Lung microvascular endothelial cell (primary cell): ENCODE results near the gene A3GALT2. TPM values are rescaled to one million over a fixed set of nuclear protein-coding genes. Genes with fewer than 3 reads are reported as not detected.

ENCODE experiments used
- DNase-seq, 2 donors: peaks; one replicate each; pipeline versions ENCODE4 v3.0.0 to v3.0.0-alpha.2; 2010; ENCODE audit warnings: low read depth in 2 of 2
- total RNA-seq: library from RNA; depleted of rRNA; stranded (reverse); fragments of >200 nt; gene quantifications from 2 replicates; pipeline ENCODE4 v1.2.1, GENCODE V29; 2014

Gene A3GALT2
- total RNA-seq, 1 donor from 2014 or later = not detected

DNA sequence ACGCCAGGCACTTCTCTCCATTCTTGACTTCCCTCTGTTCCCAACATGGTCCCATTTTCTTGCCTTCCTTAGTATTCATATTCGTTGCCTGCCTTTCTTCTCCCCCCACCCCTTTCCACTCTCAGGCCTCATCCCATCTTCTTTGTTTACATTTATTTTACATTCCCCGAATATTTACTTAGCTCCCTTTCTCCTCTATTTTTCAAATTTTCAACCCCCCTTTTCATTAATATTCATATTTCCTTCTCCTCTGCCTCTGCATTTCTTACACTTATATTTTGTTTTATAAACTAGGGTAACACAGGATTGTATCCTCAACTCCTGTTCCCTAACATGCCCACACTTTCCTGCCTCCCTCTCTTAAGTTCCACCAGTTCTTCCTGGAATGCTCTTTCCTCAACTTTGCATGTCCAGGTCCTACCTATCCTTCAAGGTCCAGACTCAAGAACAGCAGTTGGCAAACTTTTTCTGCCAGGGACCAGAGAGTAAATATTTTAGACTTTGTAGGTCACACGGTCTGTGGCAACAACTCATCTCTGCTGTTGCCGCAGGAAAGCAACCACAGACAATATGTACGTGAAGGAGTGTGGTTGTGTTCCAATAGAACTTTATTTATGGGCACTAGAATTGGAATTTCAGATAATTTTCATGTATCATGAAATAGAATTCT, 29.8 kb upstream of the A3GALT2 start:
- DNase-seq = no peak

- peak; percentile 83 to 85 for DNase-seq
Measured at GRCh38 chr1:33349778-33350610, 29.1 kb upstream of the A3GALT2 start.

DNA sequence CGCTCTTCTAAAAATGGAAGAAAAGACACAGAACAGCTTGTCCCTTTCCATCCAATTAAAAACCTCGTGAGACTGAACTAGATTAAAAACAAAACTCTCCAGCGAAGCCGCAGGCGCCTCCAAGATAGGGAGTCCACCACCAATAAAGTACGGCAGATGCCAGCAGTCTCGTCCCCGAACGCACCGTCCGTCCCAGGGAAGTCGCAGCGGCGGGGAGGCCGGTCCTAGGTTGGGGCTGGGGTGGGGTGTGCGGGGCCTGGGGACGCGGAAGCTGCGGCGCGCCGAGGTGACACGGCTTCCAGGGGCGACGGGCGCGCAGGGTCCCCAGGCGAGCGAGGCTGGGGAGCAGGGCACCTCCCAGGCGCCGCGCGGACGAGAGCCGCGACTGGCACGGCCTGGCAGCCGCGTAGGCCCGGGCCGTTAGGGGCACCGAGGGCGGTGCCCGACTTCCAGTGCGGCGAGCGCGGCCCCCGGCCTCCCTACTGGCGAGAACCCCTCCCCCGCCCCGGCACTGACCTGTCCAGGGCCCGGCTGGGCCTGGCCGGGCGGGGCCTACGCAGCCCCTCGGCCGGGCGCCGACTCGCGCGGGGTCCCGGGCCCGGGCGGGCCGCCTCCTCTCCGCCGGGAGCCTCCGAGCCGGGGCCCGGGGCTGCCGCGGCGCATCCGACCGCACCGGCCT, 28.3 kb upstream of the A3GALT2 start:
- peak; percentile 49 to 63 for DNase-seq

DNA sequence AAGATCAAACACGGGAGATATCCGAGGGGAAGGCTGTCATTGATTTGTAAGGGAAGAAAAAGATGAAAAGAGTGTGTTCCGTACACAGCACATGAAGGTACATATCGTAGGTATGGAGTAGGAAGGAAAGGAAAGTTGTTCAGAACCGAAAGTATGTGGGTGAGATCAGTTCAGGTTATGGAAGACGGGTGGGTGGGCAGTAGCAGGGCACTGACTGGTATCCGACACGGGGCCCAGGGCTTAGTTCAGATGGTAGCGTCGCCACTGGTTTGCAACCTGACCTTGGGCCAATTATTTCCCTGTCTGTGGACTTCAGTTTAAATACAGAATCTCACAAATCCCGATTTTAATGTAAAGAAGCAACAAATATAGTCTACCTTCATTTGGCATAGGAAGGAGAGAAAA, 27.8 kb upstream of the A3GALT2 start:
- peak; percentile 48 for DNase-seq

- DNase-seq = peak in 1 of 2 donors; percentile 29
Measured at GRCh38 chr1:33348194-33348593, 27.3 kb upstream of the A3GALT2 start.

GRCh38 chr1:33347650-33347992, 26.7 kb upstream of the A3GALT2 start:
- DNase-seq = peak in 1 of 2 donors; percentile 44

GRCh38 chr1:33346927-33347649, 26.2 kb upstream of the A3GALT2 start:
- peak; percentile 75 to 95 for DNase-seq

- DNase-seq = no peak
Measured at GRCh38 chr1:33346533-33346926, 25.6 kb upstream of the A3GALT2 start.

- DNase-seq = no peak
Measured at GRCh38 chr1:33344896-33345560, 24.1 kb upstream of the A3GALT2 start.

- DNase-seq = no peak
Measured at GRCh38 chr1:33343539-33343938, 22.6 kb upstream of the A3GALT2 start.

DNA sequence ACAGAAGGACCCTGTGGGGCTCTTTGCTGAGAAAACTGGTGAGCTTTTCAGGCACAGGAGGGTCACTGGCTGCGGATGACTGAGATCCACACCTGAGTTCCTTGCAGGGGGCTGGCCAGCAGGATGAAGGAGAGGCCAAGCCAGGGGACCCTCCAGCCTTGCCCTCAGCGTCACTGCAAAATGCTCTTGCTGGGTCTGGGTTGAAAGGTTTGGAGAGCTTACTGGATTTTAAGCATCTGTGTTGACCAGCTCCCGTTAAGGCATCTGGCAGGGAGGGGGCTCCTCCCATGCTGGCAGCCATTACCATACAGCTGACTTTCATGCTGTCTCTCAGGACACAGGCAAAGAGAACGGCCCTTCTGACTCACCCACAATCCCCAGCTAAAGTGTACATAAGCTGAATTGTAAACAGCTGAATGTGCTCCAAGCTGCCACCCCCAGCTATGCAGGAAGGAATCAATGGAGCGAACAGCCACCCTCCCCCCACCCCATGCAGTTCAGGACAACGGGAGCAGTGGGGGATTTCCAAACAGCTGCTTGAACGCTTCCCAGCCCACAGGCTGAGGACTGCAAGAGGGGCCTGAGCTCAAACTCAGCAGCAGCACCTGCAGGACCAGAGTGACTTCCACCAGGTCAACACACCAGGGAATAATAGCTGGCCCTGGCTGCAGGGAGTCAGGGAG, 21.3 kb upstream of the A3GALT2 start:
- DNase-seq = peak; percentile 92 to 97

DNA sequence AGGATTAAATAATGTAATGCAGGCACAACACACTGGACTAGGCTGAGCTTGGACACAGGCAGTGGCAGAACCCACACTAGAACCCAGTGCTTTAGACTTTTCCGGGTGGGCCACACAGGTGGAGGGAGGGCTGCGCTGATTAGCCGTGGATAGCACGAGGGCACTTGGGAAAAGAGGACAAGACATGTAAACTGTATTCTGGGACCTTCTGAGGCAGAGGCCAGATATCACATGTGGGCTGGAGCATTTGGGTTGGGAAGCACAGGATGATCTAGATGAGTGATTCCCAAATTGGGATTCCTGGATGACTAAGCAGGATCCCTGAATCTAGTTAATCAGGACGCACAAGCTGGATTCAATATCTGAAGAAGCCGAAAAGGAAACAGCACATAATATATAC, 20.3 kb upstream of the A3GALT2 start:
- no peak for DNase-seq

DNA sequence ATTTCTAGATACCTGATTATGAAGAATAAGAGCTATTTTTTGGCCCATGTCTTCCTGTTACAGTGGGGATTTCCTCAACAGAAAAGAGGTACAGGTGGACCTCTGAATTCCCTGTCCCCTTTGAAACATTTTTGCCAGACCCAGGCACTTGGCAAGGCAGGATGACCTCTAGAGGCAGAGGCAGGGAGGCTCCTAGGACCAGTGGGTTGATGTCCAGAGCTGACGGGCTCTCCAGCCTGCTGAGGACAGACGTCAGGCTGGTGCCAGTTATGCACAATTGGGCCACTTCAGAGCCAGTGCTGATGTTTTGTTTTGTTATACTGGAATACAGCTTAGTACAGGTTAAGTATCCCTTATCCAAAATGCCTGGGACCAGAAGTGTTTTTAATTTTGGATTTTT, 18.5 kb upstream of the A3GALT2 start:
- peak; percentile 22 to 37 for DNase-seq

- peak; percentile 39 to 75 for DNase-seq
Measured at GRCh38 chr1:33338440-33339211, 17.7 kb upstream of the A3GALT2 start.

DNA sequence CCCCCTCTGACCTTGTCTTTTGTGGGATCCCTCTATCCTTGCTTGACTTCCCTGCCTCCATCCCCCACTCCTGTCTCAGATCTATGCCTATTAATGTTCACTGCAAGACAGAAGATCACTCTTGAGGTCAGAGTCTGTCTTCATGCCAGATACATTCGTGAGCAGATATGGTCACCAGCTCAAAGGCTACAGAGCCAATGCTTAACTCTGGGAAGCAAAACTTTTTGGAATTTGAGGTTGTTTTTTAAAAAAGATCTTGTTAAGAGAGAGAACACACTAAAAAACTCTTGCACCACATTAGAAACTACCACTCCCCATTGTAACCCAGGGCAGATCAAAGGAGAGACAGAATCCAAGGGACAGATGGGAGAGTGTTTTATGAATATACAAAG, 17.1 kb upstream of the A3GALT2 start:
- DNase-seq = no peak

GRCh38 chr1:33337441-33337840, 16.5 kb upstream of the A3GALT2 start:
- DNase-seq = no peak

DNA sequence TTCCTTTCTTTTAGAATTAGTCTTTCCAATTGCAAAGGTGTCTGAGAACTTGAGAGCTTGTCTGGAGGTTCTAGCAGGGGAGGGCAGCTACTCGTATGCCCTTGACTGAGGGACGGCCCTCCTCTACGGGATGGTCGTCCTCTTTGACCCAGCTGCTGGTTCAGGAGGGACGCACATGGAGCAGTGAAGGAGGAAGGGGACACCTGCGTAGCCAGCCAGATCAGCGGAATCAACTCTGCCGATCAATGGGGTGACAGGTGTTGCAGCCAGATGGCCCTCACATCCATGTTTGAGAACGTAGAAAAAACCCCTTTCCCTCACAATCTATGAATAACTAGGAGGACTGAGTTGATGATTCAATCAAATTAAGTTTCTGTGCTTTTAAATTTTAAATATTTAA, 15.7 kb upstream of the A3GALT2 start:
- no peak for DNase-seq

DNA sequence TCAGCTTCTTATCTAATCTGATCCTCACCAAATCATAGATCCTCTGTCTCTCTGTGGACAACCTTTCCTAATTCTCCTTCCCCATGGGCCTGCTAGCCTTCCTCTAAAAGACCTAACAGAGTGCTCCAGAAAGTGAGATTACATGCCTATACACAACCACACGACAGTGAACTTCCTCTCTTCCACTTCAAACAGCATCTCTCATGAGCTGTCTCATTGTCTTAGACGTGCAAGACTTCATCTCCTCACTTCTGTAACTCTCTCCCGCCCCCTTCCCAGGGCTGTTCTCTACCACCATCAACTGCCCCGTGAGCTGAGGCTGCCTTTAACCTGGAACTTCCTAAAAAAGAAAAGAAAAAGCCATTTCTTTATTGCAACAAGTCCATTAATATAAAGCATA, 14.1 kb upstream of the A3GALT2 start:
- peak in 1 of 2 donors; percentile 33 for DNase-seq

DNA sequence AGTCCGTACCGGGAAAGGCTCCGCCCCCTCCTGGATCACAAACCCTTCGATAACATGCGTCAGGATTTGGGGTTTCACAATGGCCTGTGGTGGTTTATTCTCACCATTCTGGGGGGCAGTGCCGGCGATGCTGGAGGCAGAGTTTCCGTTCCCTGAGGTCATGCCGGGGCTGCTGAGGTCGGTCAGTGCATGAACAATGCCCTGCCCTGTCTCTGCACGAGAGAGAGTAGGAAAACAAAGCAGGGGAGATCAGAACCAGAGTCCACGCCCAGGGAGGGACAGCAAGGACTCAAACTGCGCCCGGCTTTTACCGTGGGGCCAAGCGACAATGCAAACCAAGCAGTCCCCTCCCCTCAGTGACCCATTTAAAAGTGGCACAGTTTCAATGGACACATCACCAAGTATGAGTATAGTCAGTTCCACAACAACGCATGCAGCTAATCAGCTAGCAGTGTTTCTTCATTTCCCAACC, 13.2 kb upstream of the A3GALT2 start:
- peak; percentile 22 to 35 for DNase-seq

GRCh38 chr1:33332881-33333280, 12.0 kb upstream of the A3GALT2 start:
- no peak for DNase-seq
